GM21576 (cell line): ENCODE results near the gene IMPDH1.

Source experiments
- ATAC-seq: cut with Tn5 transposase; IDR thresholded peaks from one replicate; pipeline ENCODE4 v1.9.1; 2021; ENCODE audit warnings: mild to moderate bottlenecking, moderate library complexity; ENCODE audit not compliant: unreplicated experiment

IMPDH1 gene

DNA sequence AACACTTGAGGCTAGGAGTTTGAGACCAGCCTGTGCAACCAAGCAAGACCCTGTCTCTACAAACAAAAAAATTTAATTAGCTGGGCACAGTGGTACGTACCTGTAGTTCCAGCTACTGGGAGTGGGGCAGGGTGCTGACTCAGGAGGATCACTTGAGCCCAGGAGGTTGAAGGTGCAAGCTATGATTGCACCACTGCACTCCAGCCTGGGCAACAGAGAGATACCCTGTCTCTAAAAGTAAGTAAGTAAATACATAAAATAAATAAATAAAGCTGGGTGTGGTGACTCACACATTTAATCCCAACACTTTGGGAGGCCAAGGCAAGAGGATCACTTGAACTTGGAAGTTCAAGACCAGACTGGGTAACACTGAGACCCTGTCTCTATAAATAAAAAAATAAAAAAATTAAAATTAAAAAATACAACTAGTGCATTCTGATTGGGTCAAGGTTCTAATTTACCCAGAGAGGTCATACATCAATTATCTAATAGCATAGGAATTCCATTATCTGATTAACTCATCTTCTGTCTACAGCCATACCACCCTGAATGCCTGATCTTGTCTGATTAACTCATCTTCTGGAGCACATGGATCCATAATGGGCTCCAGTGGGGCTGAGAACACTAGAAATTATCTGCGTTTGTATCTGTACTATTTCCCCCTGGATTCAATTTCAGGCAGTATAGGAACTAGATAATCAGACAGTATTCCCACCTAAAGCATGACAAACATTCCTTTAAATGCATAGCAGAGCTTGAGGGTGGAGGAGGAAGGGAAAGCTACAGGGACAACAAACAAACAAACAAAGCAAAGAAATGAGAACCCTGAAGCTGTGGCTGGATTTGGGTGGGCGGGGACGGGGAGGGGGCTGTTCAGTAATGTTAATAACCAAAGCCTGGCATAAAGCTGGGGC is 24.9 kb upstream of the IMPDH1 start:
- no peak for ATAC-seq

- ATAC-seq = no peak
Observed at GRCh38 chr7:128431754-128432153, 22.0 kb upstream of the IMPDH1 start.

DNA sequence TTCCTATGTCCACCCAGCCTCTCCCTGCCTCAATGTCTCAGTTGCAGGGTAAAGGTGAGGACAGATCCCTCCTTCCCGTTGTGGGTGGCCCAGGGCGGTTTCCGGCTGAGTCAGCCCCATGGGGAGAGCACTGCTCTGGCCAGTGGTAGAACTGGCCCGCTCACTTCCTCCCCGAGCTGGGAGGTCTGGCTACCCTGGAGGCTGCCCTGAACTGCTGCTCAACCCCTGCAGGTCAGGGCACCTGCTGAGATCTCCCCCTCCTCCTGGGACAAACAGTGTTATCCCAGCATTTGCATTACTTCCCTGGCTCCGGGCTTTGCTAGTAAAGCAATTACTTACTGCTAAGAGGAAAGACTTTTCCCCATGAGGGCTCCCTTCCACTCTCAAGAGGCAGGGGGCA is 21.4 kb upstream of the IMPDH1 start:
- ATAC-seq = no peak

GRCh38 chr7:128430207-128430606 is 20.4 kb upstream of the IMPDH1 start:
- ATAC-seq = no peak

DNA sequence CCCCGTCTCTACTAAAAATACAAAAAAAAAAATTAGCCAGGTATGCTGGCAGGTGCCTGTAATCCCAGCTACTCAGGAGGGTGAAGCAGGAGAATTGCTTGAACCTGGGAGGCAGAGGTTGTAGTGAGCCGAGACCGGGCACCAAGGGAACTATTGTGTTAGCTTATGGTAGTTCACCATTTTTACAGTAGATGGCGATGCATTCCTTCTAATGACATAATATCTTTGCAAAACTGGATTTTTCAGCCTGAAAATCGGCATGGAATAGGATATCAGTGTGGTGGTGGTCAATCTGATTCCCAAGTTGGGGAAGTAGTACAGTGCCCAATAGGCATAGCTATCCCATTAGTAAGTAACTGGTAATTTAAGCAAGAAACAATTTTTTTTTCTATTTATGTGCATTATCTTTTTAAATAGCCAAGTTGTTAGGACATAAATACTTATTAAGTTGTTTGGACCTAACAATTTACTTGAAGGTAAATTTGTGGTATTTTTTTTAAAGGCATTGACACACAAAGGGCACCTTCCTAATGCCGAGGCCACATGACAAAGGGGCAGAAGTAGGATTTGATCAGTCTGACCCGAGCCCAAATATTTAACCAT is 17.6 kb upstream of the IMPDH1 start:
- ATAC-seq = no peak

DNA sequence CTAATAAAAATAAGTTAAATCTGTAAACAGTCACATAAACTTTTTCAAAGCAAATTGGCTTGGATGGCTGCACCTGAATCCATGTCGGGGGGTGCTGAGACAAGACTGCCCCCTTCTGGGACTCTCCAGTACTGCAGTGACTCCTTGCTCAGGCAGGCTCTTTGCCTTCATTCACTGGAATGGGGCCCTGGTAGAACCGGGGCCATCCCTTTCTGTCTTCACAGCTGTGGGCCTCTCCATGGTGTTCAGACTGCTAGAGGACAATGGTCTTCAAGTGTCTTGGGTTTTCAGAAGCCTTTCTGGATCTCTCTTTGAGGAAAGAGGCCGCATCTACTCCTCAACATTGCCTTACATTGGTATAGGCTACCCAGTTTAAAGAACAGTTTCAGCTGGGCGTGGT is 16.1 kb upstream of the IMPDH1 start:
- ATAC-seq = peak; percentile 61

DNA sequence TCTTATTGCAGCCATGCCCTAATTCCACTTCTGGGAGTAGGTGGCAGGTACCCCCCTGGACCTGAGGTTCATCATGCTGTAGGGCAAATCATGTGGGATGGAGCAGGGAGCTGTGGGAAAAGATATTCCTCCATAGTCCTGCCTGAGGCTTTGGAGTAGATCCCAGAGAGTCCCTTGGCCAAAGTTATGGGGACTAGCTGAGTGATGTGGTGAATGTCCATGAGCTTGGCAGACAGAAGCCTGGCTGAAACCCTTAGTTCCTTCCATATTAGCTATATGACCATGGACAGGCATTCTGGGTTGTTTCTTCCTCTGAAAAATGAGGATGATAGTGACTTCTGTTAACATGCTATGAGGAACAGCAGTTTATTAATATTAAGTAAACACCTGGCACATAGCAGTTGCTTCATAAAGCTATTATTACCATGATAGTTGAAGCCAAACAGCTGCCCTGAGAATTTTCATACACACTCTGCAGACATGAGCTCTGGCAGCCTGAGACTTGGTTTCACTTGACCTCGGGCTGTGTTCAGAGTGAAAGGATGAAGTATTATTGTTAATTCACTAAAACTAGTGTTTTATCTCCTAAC is 15.0 kb upstream of the IMPDH1 start:
- ATAC-seq = no peak

GRCh38 chr7:128422842-128423241 is 13.1 kb upstream of the IMPDH1 start:
- no peak for ATAC-seq

- ATAC-seq = no peak
Observed at GRCh38 chr7:128422037-128422436, 12.3 kb upstream of the IMPDH1 start.

GRCh38 chr7:128421384-128421783 is 11.6 kb upstream of the IMPDH1 start:
- ATAC-seq = no peak

DNA sequence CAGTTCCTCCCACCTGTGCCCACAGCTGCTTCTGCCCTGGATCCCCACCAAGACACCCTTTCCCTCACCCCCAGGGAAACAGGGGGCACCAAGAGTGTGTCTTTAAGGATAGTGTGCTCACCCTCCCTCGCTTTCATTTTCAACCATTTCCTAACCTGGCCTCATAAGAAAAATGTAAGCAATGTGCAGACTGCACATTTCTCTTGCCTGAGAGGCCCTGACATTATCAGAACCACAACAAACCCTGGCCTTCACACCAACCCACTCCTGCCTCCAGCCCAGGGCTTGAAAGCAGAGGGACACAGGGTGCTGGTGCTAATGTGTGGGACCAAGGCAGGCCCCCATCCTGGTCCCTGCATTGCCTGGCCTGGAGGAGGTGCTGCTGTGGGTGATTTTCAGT is 11.0 kb upstream of the IMPDH1 start:
- ATAC-seq = no peak

GRCh38 chr7:128419257-128419656 is 9.5 kb upstream of the IMPDH1 start:
- ATAC-seq = no peak

DNA sequence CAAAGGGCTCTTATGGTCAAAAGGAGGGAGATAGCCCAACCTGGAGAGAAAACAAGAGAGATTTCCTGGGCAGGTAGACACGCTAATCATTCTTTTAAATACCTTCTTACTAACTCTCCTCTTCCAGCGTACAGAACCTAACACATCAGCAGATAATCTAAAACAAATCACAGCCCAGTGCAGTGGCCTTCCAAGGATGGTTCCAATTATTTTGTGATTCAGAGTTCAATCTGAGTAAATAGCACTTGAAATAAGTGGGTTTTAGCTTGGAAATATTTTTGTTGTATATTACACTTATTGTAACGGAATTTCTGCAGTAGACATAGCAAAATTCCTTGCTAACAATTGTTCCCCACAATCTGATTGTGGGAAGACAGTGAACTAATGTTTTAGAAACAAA is 7.3 kb upstream of the IMPDH1 start:
- no peak for ATAC-seq

GRCh38 chr7:128415217-128415785 is 5.5 kb upstream of the IMPDH1 start:
- ATAC-seq = no peak

DNA sequence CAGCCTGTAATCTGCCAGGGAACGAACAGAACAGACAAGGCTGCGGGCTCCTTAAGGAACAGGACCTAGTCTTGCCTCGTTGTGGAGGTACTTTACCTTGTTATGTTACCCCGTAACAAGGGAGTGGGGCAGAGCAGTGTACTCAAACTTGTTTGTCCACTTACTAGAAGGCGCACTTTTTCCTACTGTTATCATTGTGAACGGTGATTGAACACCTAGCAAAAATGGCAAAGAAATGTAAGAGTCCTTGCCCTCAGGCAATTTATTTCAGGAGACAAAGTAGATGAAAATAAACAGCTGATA is 620 bp upstream of the IMPDH1 start:
- no peak for ATAC-seq

DNA sequence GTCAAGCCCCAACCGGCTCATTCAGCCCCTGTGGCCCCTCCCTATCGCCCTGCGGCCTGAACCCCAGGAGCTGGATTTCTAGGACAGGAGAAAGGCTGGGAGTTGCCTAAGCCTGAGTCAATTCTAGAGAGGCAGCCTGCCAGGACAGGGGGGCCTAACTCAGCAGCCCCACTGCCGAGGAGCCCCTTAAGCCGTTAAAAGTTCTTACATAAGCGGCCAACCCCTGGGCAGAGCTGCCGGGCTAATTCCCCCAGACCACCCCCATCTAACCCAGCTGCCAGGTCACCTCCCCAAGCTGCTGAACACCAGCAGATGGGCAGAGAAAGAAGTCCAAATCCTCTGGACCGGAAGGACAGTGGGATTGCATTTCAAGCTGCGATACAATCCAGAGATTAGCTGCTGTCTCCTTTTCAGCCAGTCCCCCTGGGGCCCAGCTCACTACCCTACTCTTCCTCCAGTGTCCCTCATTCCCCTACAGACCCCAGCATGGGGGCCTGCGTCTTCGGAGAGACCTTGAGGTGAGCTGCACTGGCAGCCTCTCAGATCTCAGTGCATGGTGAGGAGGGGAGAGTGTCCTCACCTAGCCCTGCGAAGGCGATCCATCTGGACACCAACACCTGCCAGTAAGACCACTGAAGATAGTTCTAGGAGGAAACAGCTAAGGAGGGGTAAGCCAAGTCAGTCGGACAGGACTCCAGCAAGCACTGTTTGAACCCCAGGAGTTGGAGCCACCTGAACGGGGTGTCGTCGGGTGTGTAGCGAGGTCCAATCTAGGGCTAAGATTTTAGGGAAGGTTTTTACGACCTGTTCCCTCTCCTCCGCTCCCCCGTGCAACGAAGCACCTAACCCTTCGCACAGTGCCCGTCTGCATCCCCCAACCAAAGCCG is 830 bp downstream of the IMPDH1 start:
- ATAC-seq = no peak

DNA sequence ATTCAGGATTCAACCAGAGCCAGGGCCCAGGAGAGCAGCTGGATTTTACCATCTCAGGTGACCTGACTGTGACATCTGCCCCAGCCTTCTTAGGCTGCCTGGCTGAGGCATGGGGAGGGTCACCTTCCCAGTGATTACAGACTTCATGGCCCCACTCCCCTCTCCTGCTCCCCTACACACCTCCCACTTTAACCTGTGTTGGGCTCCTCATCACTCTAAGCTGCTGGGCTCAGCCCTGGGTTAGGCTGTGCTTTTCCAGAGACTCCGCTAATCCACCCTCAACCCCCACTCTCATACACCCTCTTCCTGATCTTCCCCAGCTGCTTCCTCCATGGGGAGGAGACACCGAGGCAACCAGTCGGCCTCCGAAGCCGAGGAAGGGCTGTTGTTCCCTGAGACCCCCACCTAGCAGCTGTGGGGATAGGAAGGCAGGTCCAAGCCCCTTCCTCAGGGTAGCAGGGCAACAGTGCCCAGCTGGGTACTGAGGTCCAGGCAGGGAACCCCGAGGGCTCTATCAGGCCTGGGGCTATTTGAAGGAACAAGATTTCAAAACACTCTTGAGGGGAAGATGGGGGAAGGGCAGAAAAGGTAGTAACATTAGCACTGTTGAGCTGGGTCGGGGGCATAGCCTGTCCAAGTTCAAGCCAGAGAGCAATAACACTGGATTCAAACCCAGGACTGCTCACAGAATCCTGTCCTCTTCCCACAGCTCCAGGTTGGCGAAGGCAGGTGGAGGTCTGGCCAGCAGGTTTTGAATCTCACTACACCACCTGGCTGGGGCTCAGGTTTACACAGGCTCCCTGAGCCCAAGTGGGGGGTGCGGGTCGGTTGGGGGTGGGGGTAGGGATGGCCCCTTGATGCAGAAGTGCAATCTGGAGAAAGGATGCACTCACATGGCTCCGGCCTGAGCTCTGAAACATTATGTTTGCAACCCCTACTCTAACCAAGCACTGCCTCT is 1.8 kb downstream of the IMPDH1 start:
- ATAC-seq = no peak

GRCh38 chr7:128407233-128407589 is 2.6 kb downstream of the IMPDH1 start:
- no peak for ATAC-seq

DNA sequence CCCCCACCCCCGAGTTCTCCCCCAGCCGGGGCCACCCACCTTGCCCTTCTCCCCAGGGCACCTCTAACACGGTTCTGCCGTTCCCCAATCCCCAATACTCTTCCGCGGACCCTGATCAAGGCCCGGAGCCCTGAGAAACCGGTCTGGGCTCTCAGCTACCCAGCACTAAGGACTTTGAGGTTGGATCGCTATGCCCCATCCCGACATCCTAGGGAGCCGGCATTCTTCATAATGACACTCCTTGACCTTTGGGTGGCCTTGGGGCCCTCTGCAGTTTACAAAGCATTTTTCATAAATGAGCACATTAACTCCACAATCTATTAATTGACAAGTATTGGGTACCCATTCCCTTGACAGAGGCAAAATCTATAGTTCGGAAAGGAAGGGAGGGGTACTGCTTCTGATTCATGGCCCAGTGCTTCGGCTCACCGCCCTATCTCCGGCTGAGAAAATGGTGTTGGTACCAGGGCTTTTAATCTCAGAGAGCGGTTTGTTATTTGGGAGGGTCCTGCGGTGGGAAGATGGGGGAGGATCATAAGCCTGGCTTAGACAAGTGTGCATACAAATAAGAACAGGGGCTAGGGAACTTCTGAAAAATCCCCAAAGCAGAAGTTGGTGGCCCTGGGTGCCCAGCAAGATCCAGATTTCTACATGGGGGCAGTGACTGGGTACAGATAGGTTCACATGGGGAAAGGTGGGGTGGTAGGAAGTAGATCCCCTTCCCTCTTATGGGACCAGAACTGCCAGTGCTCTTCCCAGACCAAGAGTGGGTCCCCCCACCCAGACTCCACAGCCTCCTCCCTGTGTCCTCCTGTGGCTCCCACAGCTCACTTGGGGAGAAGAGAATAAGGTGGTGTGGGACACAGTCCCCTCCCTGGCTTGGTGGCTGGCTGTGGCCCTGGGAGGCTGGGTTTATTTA is 3.2 kb downstream of the IMPDH1 start:
- no peak for ATAC-seq
